ENCODE results near the gene RHBDD2.

DNA sequence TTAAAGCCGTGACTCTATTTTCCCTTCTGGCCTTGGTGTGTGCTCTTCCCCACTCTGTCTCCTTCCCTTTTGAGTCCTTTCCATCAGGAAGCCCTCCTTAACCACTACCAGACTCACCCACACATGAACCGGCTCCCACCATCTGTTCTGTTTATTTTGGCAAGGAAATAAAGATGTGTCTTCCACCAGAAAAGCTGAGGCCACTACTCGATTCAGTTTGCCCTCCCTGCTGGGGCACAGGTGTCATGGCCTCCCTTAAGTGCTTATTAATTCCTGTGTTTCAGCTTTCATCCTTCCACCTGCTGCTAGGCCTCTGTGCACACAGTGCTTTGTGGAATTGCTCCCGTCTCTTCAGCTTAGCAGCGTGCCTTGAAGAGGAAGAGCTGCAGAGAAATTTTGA is 52.8 kb downstream of the RHBDD2 start:
- TF ChIP-seq EZH2phosphoT487 (IDR thresholded peaks at IDR 0.05; ENCODE audit: insufficient read depth, low read depth) (no peak), EZH2 (IDR thresholded peaks at IDR 0.05; ENCODE audit: insufficient read depth, poor library complexity, severe bottlenecking) (no peak)

All from GM23248 (cell line).